Spinal cord (tissue), 4 donors: ENCODE measurements around the gene LRRC43. TPM values are rescaled to one million over a fixed set of nuclear protein-coding genes. Genes with fewer than 3 reads are reported as not detected.

ENCODE experiments used
- polyA plus RNA-seq, 2 donors: library from polyadenylated mRNA; unstranded; fragments of 120-200 nt; gene quantifications; one replicate each; pipeline ENCODE4 v1.2.1, GENCODE V29; 2013; ENCODE audit not compliant: insufficient read length in 2 of 2
- small RNA-seq: library from RNA; depleted of rRNA; stranded (forward); fragments of <200 nt; gene quantifications from one replicate; pipeline ENCODE3, GENCODE V24; 2014; ENCODE audit warnings: low replicate concordance
- total RNA-seq, 2 donors: library from RNA; depleted of rRNA in 1 of 2; stranded (reverse); fragments of 120-200 nt in 1 of 2; fragments of >200 nt in 1 of 2; gene quantifications; one replicate each; pipeline versions ENCODE4 v1.2.3 to v1.2.4, GENCODE V29; 2013 to 2014

Gene LRRC43
- total and polyA plus RNA-seq, 4 donors: 4.6 to 8.9 (median 7.7) TPM

Small RNA genes lying within 50 kb of the gene (small RNA-seq; reads per million reads assigned to genes)
- 0.47 reads per million, percentile 53 among the genes with 10 or more reads in this experiment for gene DIABLO

Other genes with a start within 250 kb of the LRRC43 start
- gene BCL7A, start 161.2 kb upstream of the LRRC43 start, total RNA-seq: 10 to 100 TPM; 17.9 to 21.6 TPM
- 10 to 100 TPM; 41.7 to 45.6 TPM for gene BCL7A, start 161.2 kb upstream of the LRRC43 start, polyA plus RNA-seq
- gene MLXIP, start 104.4 kb upstream of the LRRC43 start, total RNA-seq: 10 to 100 TPM; 10.3 to 17.7 TPM
- 10 to 100 TPM; 30.5 to 46.6 TPM for gene MLXIP, start 104.4 kb upstream of the LRRC43 start, polyA plus RNA-seq
- not detected for gene IL31, start 8.9 kb upstream of the LRRC43 start, total RNA-seq
- not detected for gene IL31, start 8.9 kb upstream of the LRRC43 start, polyA plus RNA-seq
- 1 to 10 TPM; 1.3 to 6.0 TPM for gene B3GNT4, start 20.6 kb downstream of the LRRC43 start, total RNA-seq
- gene B3GNT4, start 20.6 kb downstream of the LRRC43 start, polyA plus RNA-seq: 1 to 10 TPM; 4.5 to 7.6 TPM
- gene DIABLO, start 42.9 kb downstream of the LRRC43 start, total RNA-seq: 10 to 100 TPM; 66.6 to 71.6 TPM
- gene DIABLO, start 42.9 kb downstream of the LRRC43 start, polyA plus RNA-seq: 10 to 100 TPM; 54.9 to 74.9 TPM
- gene VPS33A, start 83.4 kb downstream of the LRRC43 start, total RNA-seq: 10 to 100 TPM; 19.5 to 29.2 TPM
- 10 to 100 TPM; 23.2 TPM for gene VPS33A, start 83.4 kb downstream of the LRRC43 start, polyA plus RNA-seq
- gene CLIP1, start 239.5 kb downstream of the LRRC43 start, total RNA-seq: 10 to 100 TPM; 52.1 to 53.6 TPM
- 10 to 100 TPM; 52.2 to 53.6 TPM for gene CLIP1, start 239.5 kb downstream of the LRRC43 start, polyA plus RNA-seq